ENCODE measurements around the gene BBS7. TPM values are rescaled to one million over a fixed set of nuclear protein-coding genes. Genes with fewer than 3 reads are reported as not detected.

Gene BBS7
- total RNA-seq, 1 experiment from 2014 or later = 20.3 TPM

GRCh38 chr4:121784975-121785374, 85.3 kb downstream of the BBS7 start:
- Histone ChIP-seq H3K4me1 (replicated peaks; ENCODE audit: insufficient read depth) (peaks cover 15% of the 10 kb centered on the region), H3F3A (ENCODE audit: insufficient read depth, low read depth) (no peaks in the 10 kb centered on the region), H3K4me2 (no peak overlapping the region), H3K27ac (no peak overlapping the region), H3K9me3 (ENCODE audit: insufficient read depth, low read depth) (no peaks in the 10 kb centered on the region; the same call in 1 of the 2 replicates), H3K27me3 (ENCODE audit: insufficient read depth, low read depth) (no peaks in the 10 kb centered on the region), H3K9me2 (ENCODE audit: insufficient read depth) (no peaks in the 10 kb centered on the region), H4K20me1 (ENCODE audit: insufficient read depth) (no peaks in the 10 kb centered on the region), H3K4me3 (no peak overlapping the region), H3K79me2 (ENCODE audit: low read depth) (no peaks in the 10 kb centered on the region), H2AFZ (no peak overlapping the region), H3K36me3 (ENCODE audit: low read depth) (no peaks in the 10 kb centered on the region)
- intact Hi-C loops (cut with micrococcal nuclease; ENCODE audit: unreplicated experiment) = no loop called here
- ChIA-PET POLR2A (ENCODE audit: unreplicated experiment) (no interaction called here), CTCF (no interaction called here)
- peak; percentile 60 to 64 for DNase-seq
- no TSS peak for BruUV-seq (replicated peaks)
- TF ChIP-seq EZH2 (IDR thresholded peaks at IDR 0.05; ENCODE audit: low read depth) = no peak
- TF ChIP-seq CTCF (conservative IDR thresholded peaks at IDR 0.05) = no peak

GRCh38 chr4:121784401-121784800, 85.9 kb downstream of the BBS7 start:
- ChIA-PET POLR2A (ENCODE audit: unreplicated experiment) (no interaction called here), CTCF (no interaction called here)
- BruUV-seq (replicated peaks) = no TSS peak
- Histone ChIP-seq H3K27ac (no peak overlapping the region), H3K4me1 (replicated peaks; ENCODE audit: insufficient read depth) (peaks cover 9% of the 10 kb centered on the region), H4K20me1 (ENCODE audit: insufficient read depth) (no peaks in the 10 kb centered on the region), H3K4me3 (no peak overlapping the region), H3K4me2 (no peak overlapping the region), H2AFZ (no peak overlapping the region), H3K9me2 (ENCODE audit: insufficient read depth) (no peaks in the 10 kb centered on the region), H3K27me3 (ENCODE audit: insufficient read depth, low read depth) (no peaks in the 10 kb centered on the region), H3K36me3 (ENCODE audit: low read depth) (no peaks in the 10 kb centered on the region), H3F3A (ENCODE audit: insufficient read depth, low read depth) (no peaks in the 10 kb centered on the region), H3K79me2 (ENCODE audit: low read depth) (no peaks in the 10 kb centered on the region), H3K9me3 (ENCODE audit: insufficient read depth, low read depth) (no peaks in the 10 kb centered on the region; the same call in 1 of the 2 replicates)
- TF ChIP-seq CTCF (conservative IDR thresholded peaks at IDR 0.05) (no peak), EZH2 (IDR thresholded peaks at IDR 0.05; ENCODE audit: low read depth) (no peak)
- intact Hi-C loops (cut with micrococcal nuclease; ENCODE audit: unreplicated experiment) = no loop called here
- DNase-seq = no peak

DNA sequence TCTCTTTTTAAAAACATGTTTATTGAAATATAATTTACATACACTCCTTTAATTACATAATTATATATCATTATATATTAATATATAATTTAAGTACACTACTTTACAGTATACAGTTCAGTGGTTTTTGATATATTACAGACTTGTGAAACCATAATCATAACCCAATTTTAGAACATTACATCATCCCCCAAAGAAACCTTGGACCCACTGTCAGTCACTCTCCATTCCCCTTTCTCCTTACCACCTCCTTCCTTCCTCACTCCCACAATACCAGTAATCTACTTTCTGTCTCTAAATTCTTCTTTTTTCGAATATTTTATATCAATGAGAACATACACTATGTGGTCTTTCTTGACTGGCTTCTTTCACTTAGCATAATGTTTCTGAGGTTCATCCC, 87.1 kb downstream of the BBS7 start:
- Histone ChIP-seq H3K4me1 (replicated peaks; ENCODE audit: insufficient read depth) (peaks cover 7% of the 10 kb centered on the region; the same call in 1 of the 2 replicates), H3K4me2 (no peak overlapping the region), H3K9me3 (ENCODE audit: insufficient read depth, low read depth) (no peaks in the 10 kb centered on the region; the same call in 1 of the 2 replicates), H3K27me3 (ENCODE audit: insufficient read depth, low read depth) (no peaks in the 10 kb centered on the region), H4K20me1 (ENCODE audit: insufficient read depth) (no peaks in the 10 kb centered on the region), H3K27ac (no peak overlapping the region), H3K4me3 (no peak overlapping the region), H3K36me3 (ENCODE audit: low read depth) (no peaks in the 10 kb centered on the region), H3K79me2 (ENCODE audit: low read depth) (no peaks in the 10 kb centered on the region), H2AFZ (no peak overlapping the region), H3F3A (ENCODE audit: insufficient read depth, low read depth) (no peaks in the 10 kb centered on the region), H3K9me2 (ENCODE audit: insufficient read depth) (no peaks in the 10 kb centered on the region)
- intact Hi-C loops (cut with micrococcal nuclease; ENCODE audit: unreplicated experiment) = no loop called here
- no peak for TF ChIP-seq EZH2 (IDR thresholded peaks at IDR 0.05; ENCODE audit: low read depth)
- TF ChIP-seq CTCF (conservative IDR thresholded peaks at IDR 0.05) = no peak
- ChIA-PET CTCF (no interaction called here), POLR2A (ENCODE audit: unreplicated experiment) (no interaction called here)
- BruUV-seq (replicated peaks) = no TSS peak
- no peak for DNase-seq

All from PC-9 (cell line).